ENCODE results near the gene ZNF175.

Gene ZNF175

DNA sequence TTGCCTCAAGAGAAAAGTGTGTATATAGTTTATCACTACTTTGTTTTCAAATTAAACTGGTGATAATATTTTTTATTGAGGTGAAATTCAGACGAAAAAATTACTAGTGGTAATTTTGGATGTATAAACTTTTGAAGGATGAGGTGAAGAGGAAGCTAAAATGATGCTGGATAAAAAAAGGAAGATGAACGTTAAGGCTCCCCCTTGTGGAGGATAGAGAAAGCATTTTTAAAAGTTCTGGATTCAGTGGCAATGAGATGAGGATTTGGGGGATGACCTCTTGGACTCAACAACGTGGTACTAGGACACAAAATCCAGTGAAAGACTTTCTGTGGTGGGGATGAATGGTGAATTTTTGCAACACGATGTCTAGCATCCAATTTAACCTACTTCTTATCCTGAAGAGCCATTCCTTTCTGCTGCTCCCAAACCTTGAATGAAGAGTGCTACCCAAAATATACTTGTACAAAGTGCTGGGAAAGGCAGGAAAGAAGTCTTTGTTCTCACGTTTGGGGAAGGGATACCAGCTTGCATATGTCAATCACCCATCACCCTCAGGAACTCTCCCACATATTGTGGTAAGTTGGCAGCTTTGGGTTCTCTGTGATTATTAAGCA lies 66.4 kb downstream of the ZNF175 start:
- DNase-seq, result no peak

DNA sequence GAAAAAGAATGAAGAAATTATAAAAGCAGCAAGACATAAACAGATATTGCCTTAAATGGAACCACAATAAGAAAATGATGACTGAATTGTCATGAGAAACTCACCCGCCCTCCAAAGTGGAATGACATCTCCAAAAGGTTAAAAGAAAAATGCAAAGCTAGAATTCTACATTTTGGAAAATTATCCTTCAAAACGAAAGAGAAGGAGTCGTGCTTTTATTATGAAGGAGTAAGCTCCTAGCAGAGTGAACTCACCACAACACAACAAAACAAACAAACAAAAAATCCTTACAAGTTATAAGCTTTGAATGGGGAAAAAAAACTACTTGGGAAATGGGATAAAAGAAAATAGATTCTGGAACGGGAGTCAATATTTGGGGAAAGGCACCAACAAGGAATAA lies 68.8 kb downstream of the ZNF175 start:
- no peak for DNase-seq

DNA sequence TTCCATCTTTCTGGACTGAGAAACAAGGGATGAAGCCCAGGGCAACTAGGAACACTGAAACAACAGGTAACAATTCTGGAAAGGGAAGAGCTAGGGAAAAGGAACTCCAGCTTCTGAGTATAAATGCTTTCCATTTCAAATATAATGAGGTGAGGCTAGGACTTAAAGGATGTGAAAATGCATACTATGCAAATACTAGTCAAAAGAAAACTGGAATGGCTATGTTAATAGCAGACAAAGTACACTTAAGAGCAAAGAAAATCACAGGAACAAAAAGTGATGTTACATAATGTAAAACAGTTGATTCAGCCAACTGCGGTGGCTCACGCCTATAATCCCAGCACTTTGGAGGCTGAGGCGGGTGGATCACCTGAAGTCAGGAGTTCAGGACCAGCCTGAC lies 69.3 kb downstream of the ZNF175 start:
- DNase-seq, result no peak

GRCh38 chr19:51641648-51642047 lies 70.6 kb downstream of the ZNF175 start:
- DNase-seq, result no peak
